ENCODE results near the gene ELP4.

ELP4 gene

GRCh38 chr11:31783252-31783651 lies 273.7 kb downstream of the ELP4 start:
- DNase-seq: no peak

DNA sequence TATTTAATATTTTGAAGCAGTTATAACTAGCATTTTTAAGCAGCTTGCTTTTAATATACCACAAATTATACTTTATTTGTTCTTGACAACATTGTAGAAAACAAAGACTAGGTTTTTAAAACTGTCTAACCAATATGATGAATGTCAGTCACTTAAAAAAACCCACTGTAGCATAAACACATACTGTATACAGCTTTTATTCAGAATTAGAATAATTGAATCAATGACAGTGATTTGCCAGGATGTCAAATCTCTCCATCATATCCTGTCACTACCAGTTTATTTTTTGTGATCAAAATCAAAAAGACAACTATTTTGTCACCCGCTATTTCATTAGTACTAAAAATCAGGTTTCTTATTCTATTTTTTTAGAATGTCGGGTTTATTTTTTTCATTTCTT lies 275.0 kb downstream of the ELP4 start:
- no peak for DNase-seq

- no peak for DNase-seq
Measured at GRCh38 chr11:31786996-31787685, 277.6 kb downstream of the ELP4 start.

GRCh38 chr11:31788085-31788484 lies 278.5 kb downstream of the ELP4 start:
- no peak for DNase-seq

- no peak for DNase-seq
Measured at GRCh38 chr11:31790649-31791048, 281.1 kb downstream of the ELP4 start.

- DNase-seq: no peak
Measured at GRCh38 chr11:31792036-31792435, 282.5 kb downstream of the ELP4 start.

- DNase-seq: no peak
Measured at GRCh38 chr11:31792456-31792855, 282.9 kb downstream of the ELP4 start.

DNA sequence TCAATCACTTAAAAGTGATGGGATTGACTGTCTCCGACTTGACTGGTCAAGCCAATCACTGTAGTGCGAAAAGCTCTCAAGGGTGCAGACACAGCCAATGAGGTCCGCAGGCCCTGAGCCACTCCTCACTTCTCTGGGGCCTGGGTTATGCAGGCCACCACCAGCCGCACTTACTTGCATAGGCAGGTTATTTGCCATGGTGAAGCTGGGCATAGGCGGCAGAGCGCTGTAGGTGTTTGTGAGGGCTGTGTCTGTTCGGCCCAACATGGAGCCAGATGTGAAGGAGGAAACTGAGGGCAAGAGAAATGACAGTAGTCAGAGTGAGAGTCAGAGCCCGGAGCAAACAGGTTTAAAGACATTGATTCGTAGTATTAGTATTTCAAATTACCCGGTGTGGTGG lies 283.7 kb downstream of the ELP4 start:
- DNase-seq: no peak

GRCh38 chr11:31794548-31794947 lies 285.0 kb downstream of the ELP4 start:
- no peak for DNase-seq

DNA sequence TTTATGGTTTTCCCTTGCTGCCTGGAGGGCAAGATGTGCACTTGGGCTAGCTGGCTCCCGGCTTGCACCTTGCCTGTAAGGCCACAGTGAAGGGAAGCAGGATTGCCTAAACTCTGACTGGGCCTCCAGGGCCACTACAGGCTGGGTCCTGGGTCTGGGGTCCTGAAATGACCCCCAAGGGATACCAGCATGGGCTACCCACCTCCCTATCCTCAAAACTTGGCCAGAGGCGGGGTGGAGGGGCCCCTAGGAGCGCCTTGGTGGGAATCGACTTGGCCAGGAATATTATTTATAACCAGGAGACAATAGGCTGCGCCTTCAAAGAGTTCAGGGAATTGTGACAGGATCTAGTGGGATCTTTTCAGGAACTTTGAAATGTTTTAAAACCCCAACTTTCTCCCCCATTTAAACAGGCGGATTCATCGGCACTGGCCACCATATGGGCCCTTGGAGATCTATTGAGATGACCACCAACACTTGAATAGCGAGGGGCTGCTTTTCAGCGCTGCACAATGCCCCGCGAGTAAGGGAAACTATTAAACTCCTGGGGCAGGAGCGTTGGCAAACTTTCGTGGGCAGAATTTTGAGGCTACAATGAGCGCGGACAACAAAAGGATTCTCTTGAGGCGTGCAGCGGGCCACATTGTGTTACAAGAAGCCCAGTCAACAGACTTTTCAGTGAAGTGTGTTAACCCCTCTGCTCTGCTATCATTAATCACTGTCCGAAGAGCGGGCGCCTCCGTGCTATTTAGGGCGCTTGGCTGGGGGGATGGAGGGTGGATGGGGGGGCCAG lies 286.3 kb downstream of the ELP4 start:
- DNase-seq: no peak

GRCh38 chr11:31796499-31797189 lies 287.1 kb downstream of the ELP4 start:
- DNase-seq: no peak

GRCh38 chr11:31797190-31798056 lies 287.9 kb downstream of the ELP4 start:
- DNase-seq: no peak

GRCh38 chr11:31798057-31798553 lies 288.5 kb downstream of the ELP4 start:
- no peak for DNase-seq

- DNase-seq: no peak
Measured at GRCh38 chr11:31798554-31799434, 289.2 kb downstream of the ELP4 start.

DNA sequence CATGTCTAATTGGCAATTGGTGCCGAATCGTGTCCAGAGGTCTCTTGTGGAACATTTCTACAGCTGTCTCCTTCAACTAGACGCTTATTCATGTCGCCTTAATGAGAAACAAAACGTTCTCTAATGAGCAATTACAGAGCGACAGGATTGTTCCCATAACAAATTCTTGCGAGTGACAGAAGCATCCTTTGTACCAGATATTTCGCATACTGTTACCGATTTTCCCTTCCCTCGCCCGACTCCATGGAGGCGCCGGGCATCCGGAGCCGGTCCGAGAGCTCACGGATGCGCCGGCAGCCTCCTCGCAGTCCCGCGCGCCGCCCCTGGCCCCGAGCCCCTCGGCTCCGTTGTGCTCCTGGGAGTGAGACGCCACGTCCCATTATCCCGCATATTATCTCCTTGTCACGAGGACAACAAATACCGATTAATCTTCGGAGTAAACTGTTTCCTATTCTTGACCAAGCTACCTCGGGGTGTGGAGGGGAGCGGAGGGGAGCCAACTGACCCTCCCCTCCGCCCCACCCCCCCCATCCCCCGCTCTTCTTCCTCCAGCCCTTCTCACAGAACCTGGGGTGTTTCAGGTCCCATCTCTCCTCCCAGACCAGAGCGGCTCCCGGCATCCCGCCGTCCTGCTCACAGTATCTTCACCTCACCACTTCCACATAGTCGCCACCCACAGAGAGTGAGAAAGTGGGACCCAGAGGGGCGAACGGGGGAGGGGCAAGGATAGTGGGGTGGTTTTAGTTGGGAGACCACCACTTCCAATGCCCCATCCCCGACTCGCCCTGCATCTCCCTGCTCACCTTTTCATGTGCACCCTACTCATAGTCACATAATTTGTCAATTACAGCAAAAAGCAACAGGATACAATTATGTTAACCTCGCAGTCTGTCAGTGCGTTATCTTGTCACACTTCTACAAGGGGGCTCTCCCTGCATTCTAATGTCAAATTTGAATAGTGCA lies 290.1 kb downstream of the ELP4 start:
- DNase-seq: no peak

DNA sequence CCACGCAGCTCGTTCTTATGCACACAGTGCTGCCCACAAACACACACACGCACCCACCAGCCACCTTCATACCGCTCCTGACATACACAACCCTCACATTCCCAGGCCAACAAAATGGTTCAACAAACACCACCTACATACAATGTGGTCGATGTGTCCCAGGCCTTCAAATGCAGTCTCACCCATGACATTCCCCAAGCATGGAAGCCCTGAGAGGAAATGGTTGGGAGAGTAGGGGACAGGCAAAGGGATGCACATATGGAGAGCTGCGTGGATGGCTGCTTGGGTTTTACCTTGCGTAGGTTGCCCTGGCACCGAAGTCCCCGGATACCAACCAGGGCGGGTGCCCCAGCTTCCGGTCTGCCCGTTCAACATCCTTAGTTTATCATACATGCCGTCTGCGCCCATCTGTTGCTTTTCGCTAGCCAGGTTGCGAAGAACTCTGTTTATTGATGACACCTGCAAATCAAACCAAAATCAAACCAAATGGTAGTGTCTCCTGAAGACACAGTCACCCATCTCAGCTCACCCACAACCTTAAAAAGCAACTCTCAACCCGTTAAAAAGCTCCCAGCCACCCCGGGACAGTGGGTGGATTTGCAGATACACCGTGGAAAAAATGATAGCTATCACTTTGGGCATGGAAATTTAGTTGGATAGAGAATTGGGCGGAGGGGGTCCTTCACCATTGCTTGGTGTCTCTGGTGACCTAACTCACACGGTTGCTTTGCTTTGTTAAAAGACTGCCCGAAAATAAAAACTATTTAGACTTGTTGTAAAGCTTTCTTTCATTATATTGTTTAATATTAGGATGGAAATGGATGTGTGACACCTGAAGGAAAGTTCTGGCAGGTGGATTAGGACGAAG lies 291.1 kb downstream of the ELP4 start:
- DNase-seq: no peak

DNA sequence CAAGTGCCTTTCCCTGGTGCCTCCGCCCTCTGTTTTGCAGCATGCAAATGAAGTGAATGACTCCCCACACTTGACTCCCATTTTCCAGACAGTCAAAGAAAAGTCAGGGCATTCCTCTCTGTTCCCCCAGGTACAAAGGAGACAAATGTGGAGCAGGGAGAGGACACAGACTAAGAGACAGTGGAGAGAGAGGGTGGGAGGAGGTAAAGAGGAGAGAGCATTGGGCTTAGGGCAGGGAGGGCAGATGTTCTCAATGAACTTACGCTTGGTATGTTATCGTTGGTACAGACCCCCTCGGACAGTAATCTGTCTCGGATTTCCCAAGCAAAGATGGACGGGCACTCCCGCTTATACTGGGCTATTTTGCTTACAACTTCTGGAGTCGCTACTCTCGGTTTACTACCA lies 291.7 kb downstream of the ELP4 start:
- DNase-seq: no peak

DNA sequence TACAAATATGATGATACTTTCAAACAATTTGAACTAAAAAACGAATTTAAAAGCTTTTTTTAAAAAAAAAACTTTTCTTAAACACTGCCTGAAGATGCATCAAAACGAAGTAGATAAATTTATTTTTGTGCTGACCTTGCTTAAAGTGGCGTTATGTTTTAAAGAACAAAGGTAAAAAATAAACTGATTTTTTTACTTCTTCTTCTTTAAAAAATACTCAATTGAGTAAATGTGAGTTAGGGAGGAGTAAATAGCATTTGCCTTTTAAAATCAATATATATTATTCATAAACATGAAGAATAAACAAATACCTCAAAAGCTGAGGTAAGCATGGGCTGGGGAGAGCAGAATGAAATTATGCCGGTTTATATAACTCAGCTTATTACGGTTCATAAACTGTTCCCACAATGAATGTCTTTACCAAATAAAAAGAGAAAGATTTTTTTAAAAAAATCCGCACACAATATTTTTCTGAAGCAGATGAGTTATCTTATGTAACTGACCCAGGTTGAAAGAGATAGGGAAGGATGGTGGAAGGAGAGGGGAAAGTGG lies 292.5 kb downstream of the ELP4 start:
- DNase-seq: no peak

GRCh38 chr11:31802609-31802989 lies 293.0 kb downstream of the ELP4 start:
- DNase-seq: no peak
